IMR-90 (cell line): Measurements from ENCODE around the gene LRRC61. TPM values are rescaled to one million over a fixed set of nuclear protein-coding genes. Genes with fewer than 3 reads are reported as not detected.

Source experiments
- ATAC-seq: fragments of 200-7000 bp; cut with Tn5 transposase; 2 replicates; pipeline ENCODE4 v1.9.1; 2020; ENCODE audit warnings: low read depth, mild to moderate bottlenecking, moderate library complexity
- BruUV-seq: library from RNA; stranded (reverse); fragments of 400-500 nt; replicated peaks from 2 replicates; lab custom pipeline; 2021; lab: Mats Ljungman, UMichigan
- CTCF ChIA-PET: fragments of 300-600 bp; formaldehyde crosslinking; extraction: SDS; loops from one replicate; lab custom pipeline; 2021; ENCODE audit warnings: antibody characterized with exemption; lab: Yijun Ruan, JAX
- POLR2A ChIA-PET: fragments of 300-600 bp; sonication (Branson Sonifier 250); formaldehyde crosslinking; loops from one replicate; lab custom pipeline; 2022; ENCODE audit warnings: antibody characterized with exemption; ENCODE audit not compliant: unreplicated experiment; lab: Charles Lee
- DNase-seq: peaks from one replicate; pipeline ENCODE4 v3.0.0; 2013
- H2AFZ ChIP-seq: replicated peaks from 2 replicates; pipeline ENCODE3; 2013; ENCODE audit warnings: low read length, mild to moderate bottlenecking; ENCODE audit not compliant: poor library complexity
- H2AK5ac ChIP-seq: 2 replicates; pipeline ENCODE4 v1.6.1; 2013; ENCODE audit warnings: low read depth, low read length, inconsistent platforms
- H2AK9ac ChIP-seq: replicated peaks from 2 replicates; pipeline ENCODE3; 2013; ENCODE audit warnings: mild to moderate bottlenecking, low read depth, low read length, moderate library complexity; ENCODE audit not compliant: poor library complexity
- H2BK120ac ChIP-seq: 2 replicates; pipeline ENCODE4 v1.6.1; 2013; ENCODE audit warnings: low read depth, low read length, inconsistent platforms
- H2BK15ac ChIP-seq: 3 replicates; pipeline ENCODE4 v1.6.1; 2013; ENCODE audit warnings: low read depth, low read length, inconsistent platforms
- H2BK20ac ChIP-seq: 2 replicates; pipeline ENCODE4 v1.6.1; 2013; ENCODE audit warnings: low read depth, mild to moderate bottlenecking, inconsistent platforms, low read length, moderate library complexity
- H2BK5ac ChIP-seq: 2 replicates; pipeline ENCODE4 v1.6.1; 2013; ENCODE audit warnings: mild to moderate bottlenecking, low read depth, low read length, inconsistent platforms; ENCODE audit not compliant: poor library complexity, severe bottlenecking
- H3K14ac ChIP-seq: replicated peaks from 2 replicates; pipeline ENCODE4 v1.6.1; 2013; ENCODE audit warnings: low read depth, low read length, inconsistent platforms
- H3K18ac ChIP-seq: 2 replicates; pipeline ENCODE4 v1.6.1; 2013; ENCODE audit warnings: low read depth, low read length, control low read depth
- H3K23ac ChIP-seq: 2 replicates; pipeline ENCODE4 v1.6.1; 2013; ENCODE audit warnings: low read depth, low read length, inconsistent platforms
- H3K27ac ChIP-seq: 2 replicates; pipeline ENCODE4 v1.5.1; 2013; ENCODE audit warnings: mild to moderate bottlenecking, control low read depth, low read length; ENCODE audit not compliant: insufficient read depth
- H3K27me3 ChIP-seq: 2 replicates; pipeline ENCODE4 v1.6.1; 2013; ENCODE audit warnings: low read length; ENCODE audit not compliant: control insufficient read depth, insufficient read depth
- H3K36me3 ChIP-seq: 2 replicates; pipeline ENCODE4 v1.6.1; 2013; ENCODE audit warnings: low read length, mixed read lengths; ENCODE audit not compliant: control insufficient read depth, insufficient read depth
- H3K4ac ChIP-seq: 2 replicates; pipeline ENCODE4 v1.6.1; 2013; ENCODE audit warnings: low read depth, low read length, inconsistent platforms
- H3K4me1 ChIP-seq: 2 replicates; pipeline ENCODE4 v1.6.1; 2013; ENCODE audit warnings: low read length, mixed read lengths; ENCODE audit not compliant: control insufficient read depth, insufficient read depth
- H3K4me2 ChIP-seq: 2 replicates; pipeline ENCODE4 v1.6.1; 2013; ENCODE audit warnings: low read depth, mild to moderate bottlenecking, control low read depth, low read length, moderate library complexity
- H3K4me3 ChIP-seq: 2 replicates; pipeline ENCODE4 v1.5.1; 2013; ENCODE audit warnings: low read depth, mild to moderate bottlenecking, control low read depth, low read length, moderate library complexity; ENCODE audit not compliant: insufficient read depth
- H3K56ac ChIP-seq: 2 replicates; pipeline ENCODE4 v1.6.1; 2013; ENCODE audit warnings: low read length, inconsistent platforms; ENCODE audit not compliant: insufficient read depth; ENCODE audit errors: extremely low read depth
- H3K79me1 ChIP-seq, 2 experiments: 2 replicates each; pipeline ENCODE4 v1.6.1; 2013; ENCODE audit warnings: low read length in 2 of 2, inconsistent platforms in 1 of 2, low read depth in 1 of 2
- H3K9ac ChIP-seq: 2 replicates; pipeline ENCODE4 v1.6.1; 2013; ENCODE audit warnings: low read depth, low read length, control low read depth
- H3K9me1 ChIP-seq: 2 replicates; pipeline ENCODE4 v1.6.1; 2013; ENCODE audit warnings: low read length, inconsistent platforms; ENCODE audit not compliant: insufficient read depth
- H3K9me3 ChIP-seq: 2 replicates; pipeline ENCODE4 v1.6.1; 2013; ENCODE audit warnings: low read length; ENCODE audit not compliant: control insufficient read depth, insufficient read depth
- H4K20me1 ChIP-seq: 2 replicates; pipeline ENCODE4 v1.6.1; 2013; ENCODE audit warnings: low read length, inconsistent platforms; ENCODE audit not compliant: insufficient read depth
- H4K5ac ChIP-seq: 2 replicates; pipeline ENCODE4 v1.6.1; 2013; ENCODE audit warnings: mild to moderate bottlenecking, low read depth, low read length, control low read depth
- H4K8ac ChIP-seq, 2 experiments: 2 replicates each; pipeline ENCODE4 v1.6.1; 2013; ENCODE audit warnings: low read depth in 2 of 2, low read length in 2 of 2, control low read depth in 1 of 2, inconsistent platforms in 1 of 2
- H4K91ac ChIP-seq: 2 replicates; pipeline ENCODE4 v1.6.1; 2013; ENCODE audit warnings: low read depth, low read length, inconsistent platforms; ENCODE audit not compliant: insufficient read depth
- ELK1 ChIP-seq: fragments of 150-350 bp; IDR thresholded peaks from 2 replicates; pipeline ENCODE4 v1.6.1; 2016; ENCODE audit warnings: low read depth, mild to moderate bottlenecking, low read length, moderate library complexity, borderline replicate concordance
- MAFK ChIP-seq: IDR thresholded peaks from 2 replicates; pipeline ENCODE4 v1.6.1; 2012; ENCODE audit warnings: low read depth, low read length, improper control_type of control experiment
- MAZ ChIP-seq: IDR thresholded peaks from 2 replicates; pipeline ENCODE4 v1.6.1; 2012; ENCODE audit warnings: low read depth, mild to moderate bottlenecking, low read length, improper control_type of control experiment, moderate library complexity, borderline replicate concordance
- MXI1 ChIP-seq: IDR thresholded peaks from 2 replicates; pipeline ENCODE4 v1.6.1; 2012; ENCODE audit warnings: low read depth, mild to moderate bottlenecking, low read length, moderate library complexity, borderline replicate concordance
- POLR2A ChIP-seq: IDR thresholded peaks from 2 replicates; pipeline ENCODE4 v1.6.1; 2012; ENCODE audit warnings: mild to moderate bottlenecking, low read depth, low read length
- RAD21 ChIP-seq: IDR thresholded peaks from 2 replicates; pipeline ENCODE4 v1.6.1; 2012; ENCODE audit warnings: low read length, improper control_type of control experiment
- RCOR1 ChIP-seq: IDR thresholded peaks from 2 replicates; pipeline ENCODE4 v1.6.1; 2012; ENCODE audit warnings: mild to moderate bottlenecking, low read length, improper control_type of control experiment; ENCODE audit not compliant: insufficient replicate concordance
- RFX5 ChIP-seq: IDR thresholded peaks from 2 replicates; pipeline ENCODE4 v1.8.0; 2012; ENCODE audit warnings: low read depth, mild to moderate bottlenecking, low read length, moderate library complexity
- USF2 ChIP-seq: fragments of 150-350 bp; IDR thresholded peaks from 2 replicates; pipeline ENCODE4 v1.6.1; 2017; ENCODE audit warnings: mild to moderate bottlenecking, antibody characterized with exemption, low read length, low read depth
- WGBS, 2 experiments: methylation state at CpG; one replicate each; pipeline versions ENCODE4 v1.1.5 to v1.1.7; 2013; ENCODE audit warnings: missing lambda C conversion rate in 2 of 2; ENCODE audit not compliant: insufficient read length in 1 of 2; ENCODE audit errors: extremely low coverage in 2 of 2; 5-methylcytosine and 5-hydroxymethylcytosine counted together
- dilution Hi-C: fragments of 300-500 bp; cut with HindIII; formaldehyde crosslinking; loops from one replicate; pipeline ENCODE4 v1.14.3; 2018; ENCODE audit warnings: low sequenced_read_pairs; ENCODE audit not compliant: unreplicated experiment
- in situ Hi-C: fragments of 300-500 bp; cut with MboI; formaldehyde crosslinking; loops from 3 replicates; pipeline ENCODE4 v1.14.3; 2019; ENCODE audit warnings: low sequenced_read_pairs, inconsistent platforms, mixed read lengths
- intact Hi-C: fragments of 100-400 bp; cut with micrococcal nuclease; formaldehyde crosslinking; loops from 2 replicates; pipeline ENCODE4 v1.10.0; 2022
- polyA plus RNA-seq, 3 experiments: library from polyadenylated mRNA; depleted of rRNA; stranded (reverse); fragments of >200 nt; gene quantifications; 2 replicates each; pipeline ENCODE4 v1.2.3, GENCODE V29; 2012; ENCODE audit warnings: low replicate concordance in 1 of 3
- total RNA-seq: library from RNA; depleted of rRNA; stranded (reverse); fragments of >200 nt; gene quantifications from 2 replicates; pipeline ENCODE4 v1.2.3, GENCODE V29; 2012
- TF ChIP-seq, protein P1 (sequence below): conservative IDR thresholded peaks from 2 replicates; pipeline ENCODE4 v1.5.1; 2012; ENCODE audit warnings: mild to moderate bottlenecking, low read depth, low read length, improper control_type of control experiment

The LRRC61 gene
- total and polyA plus RNA-seq, 2 of the 4 experiments (the other 2 are of a cell fraction): 0.07 TPM; not detected in 1

GRCh38 chr7:150355666-150356059 is 32.5 kb downstream of the LRRC61 start:
- Histone ChIP-seq H3K9ac (no peak overlapping the region), H3K27me3 (no peaks in the 10 kb centered on the region), H4K91ac (no peak overlapping the region), H3K4me1 (no peaks in the 10 kb centered on the region; the same call in 1 of the 2 replicates), H3K18ac (no peak overlapping the region), H2BK5ac (no peak overlapping the region), H3K27ac (no peak overlapping the region), H3K9me3 (no peaks in the 10 kb centered on the region), H3K4me3 (no peak overlapping the region), H3K56ac (no peak overlapping the region), H2BK20ac (no peak overlapping the region), H2AFZ (no peak overlapping the region), H3K23ac (no peak overlapping the region), H4K5ac (no peak overlapping the region), H3K14ac (no peak overlapping the region), H4K20me1 (no peaks in the 10 kb centered on the region), H3K36me3 (no peaks in the 10 kb centered on the region), H2BK120ac (no peak overlapping the region), H3K79me1 (no peaks in the 10 kb centered on the region), H3K4ac (no peak overlapping the region), H3K4me2 (no peak overlapping the region), H3K9me1 (no peaks in the 10 kb centered on the region; the same call in 1 of the 2 replicates), H4K8ac (no peak overlapping the region), H2BK15ac (no peak overlapping the region), H2AK9ac (no peak overlapping the region), H2AK5ac (no peak overlapping the region)
- dilution Hi-C loops: no loop called here
- TF ChIP-seq POLR2A (no peak), ELK1 (no peak), USF2 (no peak), RCOR1 (no peak), MAZ (no peak), MAFK (no peak), RFX5 (no peak), RAD21 (no peak), MXI1 (no peak)
- TF ChIP-seq, protein P1, sequence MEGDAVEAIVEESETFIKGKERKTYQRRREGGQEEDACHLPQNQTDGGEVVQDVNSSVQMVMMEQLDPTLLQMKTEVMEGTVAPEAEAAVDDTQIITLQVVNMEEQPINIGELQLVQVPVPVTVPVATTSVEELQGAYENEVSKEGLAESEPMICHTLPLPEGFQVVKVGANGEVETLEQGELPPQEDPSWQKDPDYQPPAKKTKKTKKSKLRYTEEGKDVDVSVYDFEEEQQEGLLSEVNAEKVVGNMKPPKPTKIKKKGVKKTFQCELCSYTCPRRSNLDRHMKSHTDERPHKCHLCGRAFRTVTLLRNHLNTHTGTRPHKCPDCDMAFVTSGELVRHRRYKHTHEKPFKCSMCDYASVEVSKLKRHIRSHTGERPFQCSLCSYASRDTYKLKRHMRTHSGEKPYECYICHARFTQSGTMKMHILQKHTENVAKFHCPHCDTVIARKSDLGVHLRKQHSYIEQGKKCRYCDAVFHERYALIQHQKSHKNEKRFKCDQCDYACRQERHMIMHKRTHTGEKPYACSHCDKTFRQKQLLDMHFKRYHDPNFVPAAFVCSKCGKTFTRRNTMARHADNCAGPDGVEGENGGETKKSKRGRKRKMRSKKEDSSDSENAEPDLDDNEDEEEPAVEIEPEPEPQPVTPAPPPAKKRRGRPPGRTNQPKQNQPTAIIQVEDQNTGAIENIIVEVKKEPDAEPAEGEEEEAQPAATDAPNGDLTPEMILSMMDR: no peak
- WGBS, 2 experiments: no CpG with 5 or more reads among the region's 1 CpG
- BruUV-seq: no TSS peak
- intact Hi-C loops: loop anchor here (2.0 kb wide), 1 partner anchor 65 kb away; no protein-coding TSS in a partner anchor
- in situ Hi-C loops: no loop called here
- CTCF ChIA-PET: interaction anchor here (0.9 to 2.0 kb wide), 4 partner anchors 11 to 51 kb away, joined by 3 to 5 read pairs (median 4); no protein-coding TSS in a partner anchor
- ATAC-seq: no peak
- no peak for DNase-seq
- POLR2A ChIA-PET: interaction anchor here (0.6 kb wide), 1 partner anchor 30 kb away, joined by 6 read pairs; no protein-coding TSS in a partner anchor
